Measurements from ENCODE around the gene ANKHD1.
A peak's percentile ranks its signal among the peaks of the same experiment; 100 is the strongest.

The ANKHD1 gene

DNA sequence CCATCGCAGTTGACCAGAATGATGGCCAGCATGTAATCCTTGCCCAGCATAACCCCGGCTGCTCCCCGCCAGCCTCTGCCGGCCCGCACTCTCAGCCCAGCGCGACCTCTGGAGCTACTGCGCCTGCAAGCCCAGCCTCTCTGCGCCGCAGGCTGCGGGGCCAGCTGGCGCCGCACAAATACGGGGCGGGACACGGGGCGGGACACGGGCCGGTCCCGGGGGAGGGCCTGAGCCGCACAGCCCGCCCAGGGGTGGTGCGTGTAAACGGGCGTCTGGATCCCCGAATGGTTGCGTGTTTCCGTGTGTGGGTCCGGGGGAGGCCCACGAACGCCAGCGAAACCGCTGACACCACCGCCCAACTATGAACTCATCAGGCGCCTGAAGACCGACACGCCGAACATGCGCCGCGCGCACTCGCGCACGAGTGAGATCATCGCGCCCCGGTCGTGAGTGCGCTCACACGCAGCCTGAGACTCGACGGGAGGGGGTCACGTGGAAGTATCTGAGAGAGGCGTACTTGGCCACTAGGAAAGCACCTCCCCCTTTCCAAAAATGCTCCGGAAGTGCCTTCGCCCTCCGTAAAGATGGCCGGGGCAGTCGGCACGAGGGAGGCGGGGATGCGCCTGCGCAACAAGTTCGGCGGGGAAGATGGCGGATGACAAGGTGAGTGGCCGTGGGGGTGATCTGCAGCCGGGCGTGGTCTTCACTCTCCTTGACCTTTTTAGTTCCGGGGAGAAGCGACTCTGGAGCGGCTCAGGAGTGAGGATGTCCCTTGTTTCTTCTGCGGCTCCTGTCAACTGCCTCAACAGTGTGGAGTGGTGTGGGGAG, 162.8 kb downstream of the ANKHD1 start, which contains the start of the genes APBB3 and SLC35A4 (continued):
- TF ChIP-seq ZNF624 (tag by site-specific recombination; IDR thresholded peaks at IDR 0.05) (no peak), ZNF664 (tag by site-specific recombination; IDR thresholded peaks at IDR 0.05) (no peak), ZEB2 (tag by site-specific recombination; IDR thresholded peaks at IDR 0.05) (peak; percentile 98), ZNF239 (tag by site-specific recombination; IDR thresholded peaks at IDR 0.05) (no peak), ZNF223 (tag by site-specific recombination; IDR thresholded peaks at IDR 0.05) (no peak), ZFP69B (tag by site-specific recombination; IDR thresholded peaks at IDR 0.05) (peak; percentile 74), ZNF621 (tag by site-specific recombination; IDR thresholded peaks at IDR 0.05) (no peak), ZNF211 (tag by site-specific recombination; IDR thresholded peaks at IDR 0.05; ENCODE audit: low read depth) (no peak), ZNF416 (tag by site-specific recombination; IDR thresholded peaks at IDR 0.05) (no peak), SP7 (tag by site-specific recombination; IDR thresholded peaks at IDR 0.05) (peak; percentile 92), WT1 (tag by site-specific recombination; IDR thresholded peaks at IDR 0.05) (peak; percentile 58), ZNF366 (tag by site-specific recombination; conservative IDR thresholded peaks at IDR 0.05) (peak; percentile 64; the same call in 1 of the 2 replicates), SALL2 (tag by site-specific recombination; IDR thresholded peaks at IDR 0.05; ENCODE audit: borderline replicate concordance) (no peak), MZF1 (tag by site-specific recombination; IDR thresholded peaks at IDR 0.05; ENCODE audit: borderline replicate concordance) (peak; percentile 60; the same call in 1 of the 2 replicates), ZNF138 (tag by site-specific recombination; IDR thresholded peaks at IDR 0.05; ENCODE audit: borderline replicate concordance) (no peak), ZBTB48 (tag by site-specific recombination; IDR thresholded peaks at IDR 0.05) (no peak; the same call in 1 of the 2 replicates), SP2 (tag by site-specific recombination; IDR thresholded peaks at IDR 0.05) (peak; percentile 94), ZBTB1 (tag by site-specific recombination; IDR thresholded peaks at IDR 0.05) (peak; percentile 84; the same call in 1 of the 2 replicates), ZSCAN30 (tag by site-specific recombination; IDR thresholded peaks at IDR 0.05) (peak; percentile 90), ZNF394 (tag by site-specific recombination; IDR thresholded peaks at IDR 0.05; ENCODE audit: borderline replicate concordance) (peak; percentile 83; the same call in 1 of the 2 replicates), KLF16 (tag by site-specific recombination; IDR thresholded peaks at IDR 0.05) (peak; percentile 96), TRIM28 (IDR thresholded peaks at IDR 0.05; ENCODE audit: borderline replicate concordance, low read length) (no peak), ZNF501 (tag by site-specific recombination; IDR thresholded peaks at IDR 0.05) (peak; percentile 97), ZNF24 (tag by site-specific recombination; IDR thresholded peaks at IDR 0.05) (0 out of 2 replicates have a peak, but pooled peaks have one; percentile 74)
- TF ChIP-seq, protein P1, sequence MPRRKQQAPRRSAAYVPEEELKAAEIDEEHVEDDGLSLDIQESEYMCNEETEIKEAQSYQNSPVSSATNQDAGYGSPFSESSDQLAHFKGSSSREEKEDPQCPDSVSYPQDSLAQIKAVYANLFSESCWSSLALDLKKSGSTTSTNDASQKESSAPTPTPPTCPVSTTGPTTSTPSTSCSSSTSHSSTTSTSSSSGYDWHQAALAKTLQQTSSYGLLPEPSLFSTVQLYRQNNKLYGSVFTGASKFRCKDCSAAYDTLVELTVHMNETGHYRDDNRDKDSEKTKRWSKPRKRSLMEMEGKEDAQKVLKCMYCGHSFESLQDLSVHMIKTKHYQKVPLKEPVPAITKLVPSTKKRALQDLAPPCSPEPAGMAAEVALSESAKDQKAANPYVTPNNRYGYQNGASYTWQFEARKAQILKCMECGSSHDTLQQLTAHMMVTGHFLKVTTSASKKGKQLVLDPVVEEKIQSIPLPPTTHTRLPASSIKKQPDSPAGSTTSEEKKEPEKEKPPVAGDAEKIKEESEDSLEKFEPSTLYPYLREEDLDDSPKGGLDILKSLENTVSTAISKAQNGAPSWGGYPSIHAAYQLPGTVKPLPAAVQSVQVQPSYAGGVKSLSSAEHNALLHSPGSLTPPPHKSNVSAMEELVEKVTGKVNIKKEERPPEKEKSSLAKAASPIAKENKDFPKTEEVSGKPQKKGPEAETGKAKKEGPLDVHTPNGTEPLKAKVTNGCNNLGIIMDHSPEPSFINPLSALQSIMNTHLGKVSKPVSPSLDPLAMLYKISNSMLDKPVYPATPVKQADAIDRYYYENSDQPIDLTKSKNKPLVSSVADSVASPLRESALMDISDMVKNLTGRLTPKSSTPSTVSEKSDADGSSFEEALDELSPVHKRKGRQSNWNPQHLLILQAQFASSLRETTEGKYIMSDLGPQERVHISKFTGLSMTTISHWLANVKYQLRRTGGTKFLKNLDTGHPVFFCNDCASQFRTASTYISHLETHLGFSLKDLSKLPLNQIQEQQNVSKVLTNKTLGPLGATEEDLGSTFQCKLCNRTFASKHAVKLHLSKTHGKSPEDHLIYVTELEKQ (tag by site-specific recombination; IDR thresholded peaks at IDR 0.05; ENCODE audit: borderline replicate concordance), result no peak
- TF ChIP-seq, protein P2, sequence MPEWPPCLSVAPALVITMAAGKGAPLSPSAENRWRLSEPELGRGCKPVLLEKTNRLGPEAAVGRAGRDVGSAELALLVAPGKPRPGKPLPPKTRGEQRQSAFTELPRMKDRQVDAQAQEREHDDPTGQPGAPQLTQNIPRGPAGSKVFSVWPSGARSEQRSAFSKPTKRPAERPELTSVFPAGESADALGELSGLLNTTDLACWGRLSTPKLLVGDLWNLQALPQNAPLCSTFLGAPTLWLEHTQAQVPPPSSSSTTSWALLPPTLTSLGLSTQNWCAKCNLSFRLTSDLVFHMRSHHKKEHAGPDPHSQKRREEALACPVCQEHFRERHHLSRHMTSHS (tag by site-specific recombination; IDR thresholded peaks at IDR 0.05), result no peak
- TF ChIP-seq, protein P3, sequence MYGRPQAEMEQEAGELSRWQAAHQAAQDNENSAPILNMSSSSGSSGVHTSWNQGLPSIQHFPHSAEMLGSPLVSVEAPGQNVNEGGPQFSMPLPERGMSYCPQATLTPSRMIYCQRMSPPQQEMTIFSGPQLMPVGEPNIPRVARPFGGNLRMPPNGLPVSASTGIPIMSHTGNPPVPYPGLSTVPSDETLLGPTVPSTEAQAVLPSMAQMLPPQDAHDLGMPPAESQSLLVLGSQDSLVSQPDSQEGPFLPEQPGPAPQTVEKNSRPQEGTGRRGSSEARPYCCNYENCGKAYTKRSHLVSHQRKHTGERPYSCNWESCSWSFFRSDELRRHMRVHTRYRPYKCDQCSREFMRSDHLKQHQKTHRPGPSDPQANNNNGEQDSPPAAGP (tag by site-specific recombination; IDR thresholded peaks at IDR 0.05), result peak; percentile 91
- TF ChIP-seq, protein P4, sequence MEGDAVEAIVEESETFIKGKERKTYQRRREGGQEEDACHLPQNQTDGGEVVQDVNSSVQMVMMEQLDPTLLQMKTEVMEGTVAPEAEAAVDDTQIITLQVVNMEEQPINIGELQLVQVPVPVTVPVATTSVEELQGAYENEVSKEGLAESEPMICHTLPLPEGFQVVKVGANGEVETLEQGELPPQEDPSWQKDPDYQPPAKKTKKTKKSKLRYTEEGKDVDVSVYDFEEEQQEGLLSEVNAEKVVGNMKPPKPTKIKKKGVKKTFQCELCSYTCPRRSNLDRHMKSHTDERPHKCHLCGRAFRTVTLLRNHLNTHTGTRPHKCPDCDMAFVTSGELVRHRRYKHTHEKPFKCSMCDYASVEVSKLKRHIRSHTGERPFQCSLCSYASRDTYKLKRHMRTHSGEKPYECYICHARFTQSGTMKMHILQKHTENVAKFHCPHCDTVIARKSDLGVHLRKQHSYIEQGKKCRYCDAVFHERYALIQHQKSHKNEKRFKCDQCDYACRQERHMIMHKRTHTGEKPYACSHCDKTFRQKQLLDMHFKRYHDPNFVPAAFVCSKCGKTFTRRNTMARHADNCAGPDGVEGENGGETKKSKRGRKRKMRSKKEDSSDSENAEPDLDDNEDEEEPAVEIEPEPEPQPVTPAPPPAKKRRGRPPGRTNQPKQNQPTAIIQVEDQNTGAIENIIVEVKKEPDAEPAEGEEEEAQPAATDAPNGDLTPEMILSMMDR (tag by site-specific recombination; IDR thresholded peaks at IDR 0.05), result no peak
- TF ChIP-seq, protein P5, sequence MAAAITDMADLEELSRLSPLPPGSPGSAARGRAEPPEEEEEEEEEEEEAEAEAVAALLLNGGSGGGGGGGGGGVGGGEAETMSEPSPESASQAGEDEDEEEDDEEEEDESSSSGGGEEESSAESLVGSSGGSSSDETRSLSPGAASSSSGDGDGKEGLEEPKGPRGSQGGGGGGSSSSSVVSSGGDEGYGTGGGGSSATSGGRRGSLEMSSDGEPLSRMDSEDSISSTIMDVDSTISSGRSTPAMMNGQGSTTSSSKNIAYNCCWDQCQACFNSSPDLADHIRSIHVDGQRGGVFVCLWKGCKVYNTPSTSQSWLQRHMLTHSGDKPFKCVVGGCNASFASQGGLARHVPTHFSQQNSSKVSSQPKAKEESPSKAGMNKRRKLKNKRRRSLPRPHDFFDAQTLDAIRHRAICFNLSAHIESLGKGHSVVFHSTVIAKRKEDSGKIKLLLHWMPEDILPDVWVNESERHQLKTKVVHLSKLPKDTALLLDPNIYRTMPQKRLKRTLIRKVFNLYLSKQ (tag by site-specific recombination; IDR thresholded peaks at IDR 0.05; ENCODE audit: borderline replicate concordance), result no peak

Measured in HEK293 (cell line).